LNCAP (cell line): ENCODE results near the gene LCP2.

Experiments
- TF ChIP-seq, protein P1 (sequence below): fragments of 450-650 bp; IDR thresholded peaks from 2 replicates; pipeline ENCODE4 v1.5.1; 2017; ENCODE audit warnings: mild to moderate bottlenecking

Gene LCP2

DNA sequence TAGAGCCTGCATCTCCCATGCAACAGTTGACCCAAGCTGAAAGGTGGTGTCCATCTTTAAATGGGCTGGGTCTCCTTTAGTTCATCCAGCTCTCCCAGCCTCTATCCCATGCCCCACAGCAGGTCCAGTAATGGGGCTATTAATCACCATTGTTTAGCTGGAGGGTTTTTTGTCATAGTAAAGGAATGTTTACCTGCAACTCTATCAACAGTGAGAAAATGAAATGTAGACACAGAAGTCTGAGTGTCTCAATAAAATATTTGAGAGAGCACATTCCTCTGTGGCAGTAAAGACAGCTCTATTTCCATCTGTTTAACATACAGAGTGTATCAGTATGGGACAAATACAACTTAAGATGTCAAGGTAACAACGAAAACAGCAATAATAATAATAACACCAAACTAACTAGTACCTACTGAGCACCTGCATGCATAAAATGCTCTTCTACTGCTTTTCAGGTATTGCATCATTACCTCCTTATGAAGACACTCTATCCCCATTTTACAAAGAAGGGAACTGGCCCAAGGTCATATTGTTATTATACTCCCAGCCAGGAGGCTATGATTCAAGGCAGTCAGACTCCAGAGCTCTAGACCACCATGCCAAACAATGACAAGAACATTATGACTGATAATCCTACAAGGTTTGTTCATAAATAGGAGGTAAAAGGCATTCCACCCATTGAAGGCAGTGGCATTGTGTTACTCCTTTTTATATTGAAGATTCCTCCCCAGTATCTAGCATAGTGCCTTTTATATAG is 85.8 kb downstream of the LCP2 start:
- TF ChIP-seq, protein P1, sequence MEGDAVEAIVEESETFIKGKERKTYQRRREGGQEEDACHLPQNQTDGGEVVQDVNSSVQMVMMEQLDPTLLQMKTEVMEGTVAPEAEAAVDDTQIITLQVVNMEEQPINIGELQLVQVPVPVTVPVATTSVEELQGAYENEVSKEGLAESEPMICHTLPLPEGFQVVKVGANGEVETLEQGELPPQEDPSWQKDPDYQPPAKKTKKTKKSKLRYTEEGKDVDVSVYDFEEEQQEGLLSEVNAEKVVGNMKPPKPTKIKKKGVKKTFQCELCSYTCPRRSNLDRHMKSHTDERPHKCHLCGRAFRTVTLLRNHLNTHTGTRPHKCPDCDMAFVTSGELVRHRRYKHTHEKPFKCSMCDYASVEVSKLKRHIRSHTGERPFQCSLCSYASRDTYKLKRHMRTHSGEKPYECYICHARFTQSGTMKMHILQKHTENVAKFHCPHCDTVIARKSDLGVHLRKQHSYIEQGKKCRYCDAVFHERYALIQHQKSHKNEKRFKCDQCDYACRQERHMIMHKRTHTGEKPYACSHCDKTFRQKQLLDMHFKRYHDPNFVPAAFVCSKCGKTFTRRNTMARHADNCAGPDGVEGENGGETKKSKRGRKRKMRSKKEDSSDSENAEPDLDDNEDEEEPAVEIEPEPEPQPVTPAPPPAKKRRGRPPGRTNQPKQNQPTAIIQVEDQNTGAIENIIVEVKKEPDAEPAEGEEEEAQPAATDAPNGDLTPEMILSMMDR = no peak

DNA sequence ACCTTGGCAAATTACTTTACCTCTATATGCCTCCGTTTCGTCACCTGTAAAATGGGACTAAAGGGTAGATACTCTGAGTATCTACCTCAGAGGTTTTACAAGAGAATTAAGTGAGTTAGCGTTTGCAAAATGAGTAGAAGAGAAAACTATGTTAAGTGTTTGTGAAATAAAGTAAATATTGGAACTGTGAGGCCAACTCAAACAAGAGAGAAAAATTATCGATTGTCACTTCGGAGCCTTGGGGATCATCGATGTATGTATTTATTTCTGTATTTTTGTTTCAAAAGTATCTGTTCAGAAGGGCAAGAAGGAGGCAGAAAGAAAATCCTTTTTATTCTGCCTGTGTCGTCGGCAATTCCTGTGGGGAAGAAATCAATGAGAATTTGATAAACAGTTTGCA is 90.6 kb downstream of the LCP2 start:
- TF ChIP-seq, protein P1 = no peak

DNA sequence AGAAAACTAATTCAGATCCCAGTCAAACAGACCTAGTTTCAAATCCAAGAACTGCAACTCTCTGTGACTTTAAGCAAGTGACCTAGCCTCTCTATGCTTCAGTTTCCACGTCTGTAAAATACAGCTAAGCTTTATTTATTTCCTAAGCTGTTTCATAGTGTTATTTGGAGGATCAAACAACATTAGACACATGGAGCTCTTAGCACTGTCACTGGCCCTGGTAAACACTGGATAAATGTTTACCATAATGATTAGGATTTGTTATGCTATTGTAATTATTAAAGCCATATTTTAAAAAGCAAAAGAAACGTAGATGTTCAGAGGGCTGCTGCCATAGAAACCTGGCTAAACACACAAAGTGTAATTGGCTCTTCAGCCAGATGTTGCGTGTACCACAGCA is 91.4 kb downstream of the LCP2 start:
- TF ChIP-seq, protein P1 = no peak

DNA sequence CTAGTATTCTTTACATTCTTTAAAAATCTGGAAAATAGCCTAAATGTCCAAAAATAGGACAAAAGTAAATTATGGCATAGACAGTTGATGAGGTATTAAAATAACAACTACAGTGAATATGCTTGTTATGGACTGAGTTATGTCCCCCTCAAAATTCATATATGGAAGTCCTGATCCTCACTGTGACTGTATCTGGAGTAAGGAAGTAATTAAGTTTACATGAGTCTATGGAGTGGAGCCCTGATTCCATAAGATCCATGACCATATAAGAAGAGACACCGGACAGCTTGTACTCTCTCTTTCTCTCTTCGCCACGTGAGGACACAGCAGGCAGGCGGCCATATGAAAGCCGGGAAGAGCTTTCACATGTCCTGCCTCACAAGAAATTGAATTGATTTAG is 93.4 kb downstream of the LCP2 start:
- TF ChIP-seq, protein P1 = no peak

DNA sequence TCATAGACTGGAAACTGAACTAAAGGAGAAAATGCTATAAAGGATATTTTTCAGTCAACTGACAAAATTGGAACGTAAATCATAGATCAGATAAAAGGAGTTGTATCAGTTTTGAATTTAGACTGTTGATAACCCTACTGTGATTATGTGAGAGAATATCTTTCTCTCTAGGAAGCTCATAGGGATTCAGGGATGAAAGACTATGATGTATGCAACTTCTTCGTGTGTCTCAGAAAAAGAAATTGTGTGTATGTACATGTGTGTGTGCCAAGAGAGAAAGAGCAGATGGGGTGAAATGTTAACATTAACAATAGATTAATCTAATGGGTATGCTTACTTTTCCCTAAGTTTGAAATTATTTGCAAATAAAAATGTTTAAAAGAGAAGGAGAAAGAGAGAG is 95.5 kb downstream of the LCP2 start:
- TF ChIP-seq, protein P1 = no peak

DNA sequence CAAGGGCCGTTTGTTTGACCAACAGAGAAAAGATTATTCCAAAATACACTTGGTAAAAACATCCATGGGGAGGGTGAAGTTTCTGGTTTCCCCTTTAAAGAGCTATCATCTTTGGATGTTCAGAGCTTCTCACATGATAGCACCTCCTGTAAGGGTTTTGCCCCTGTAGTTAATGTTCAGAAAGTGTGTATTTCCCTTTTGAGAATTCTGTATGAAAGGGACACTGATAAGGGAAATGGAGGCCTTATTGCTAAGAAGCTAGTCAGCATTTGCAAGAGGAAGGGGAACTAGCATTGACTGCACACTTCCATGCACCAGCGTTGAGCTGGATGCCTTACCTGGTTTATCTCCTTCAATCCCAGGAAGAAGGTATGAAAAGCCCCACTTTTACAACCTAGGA is 96.3 kb downstream of the LCP2 start:
- TF ChIP-seq, protein P1 = no peak

DNA sequence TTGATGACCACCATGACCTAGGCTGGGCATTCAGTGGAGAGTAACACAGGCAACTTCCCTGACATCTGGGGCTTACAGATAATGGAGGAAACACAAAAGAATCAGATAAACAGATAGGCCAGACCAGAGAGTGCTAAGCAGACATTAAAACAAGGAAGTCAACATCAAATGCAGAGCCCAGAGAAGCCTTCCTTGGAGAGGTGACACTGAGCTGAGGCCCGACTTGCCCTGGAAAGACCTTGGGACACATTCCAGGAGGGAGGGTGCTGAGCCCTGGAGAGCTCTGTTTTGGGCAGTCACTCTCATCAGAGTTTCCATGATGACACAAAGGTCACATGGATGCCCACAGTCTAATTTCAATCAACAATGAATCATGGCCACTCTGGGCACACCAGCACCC is 96.7 kb downstream of the LCP2 start:
- TF ChIP-seq, protein P1 = no peak
